DMS79 (cell line): ENCODE measurements around the gene DBNDD1.
"Not testable (repeated sequence)": the region's sequence is repeated elsewhere in the genome, so short reads cannot be mapped to it uniquely, and the experiment has no call there.

Source experiments
- DNase-seq: peaks from one replicate; lab custom pipeline; 2025; lab: John Stamatoyannopoulos, UW

Gene DBNDD1, protein sequence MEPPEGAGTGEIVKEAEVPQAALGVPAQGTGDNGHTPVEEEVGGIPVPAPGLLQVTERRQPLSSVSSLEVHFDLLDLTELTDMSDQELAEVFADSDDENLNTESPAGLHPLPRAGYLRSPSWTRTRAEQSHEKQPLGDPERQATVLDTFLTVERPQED

DNA sequence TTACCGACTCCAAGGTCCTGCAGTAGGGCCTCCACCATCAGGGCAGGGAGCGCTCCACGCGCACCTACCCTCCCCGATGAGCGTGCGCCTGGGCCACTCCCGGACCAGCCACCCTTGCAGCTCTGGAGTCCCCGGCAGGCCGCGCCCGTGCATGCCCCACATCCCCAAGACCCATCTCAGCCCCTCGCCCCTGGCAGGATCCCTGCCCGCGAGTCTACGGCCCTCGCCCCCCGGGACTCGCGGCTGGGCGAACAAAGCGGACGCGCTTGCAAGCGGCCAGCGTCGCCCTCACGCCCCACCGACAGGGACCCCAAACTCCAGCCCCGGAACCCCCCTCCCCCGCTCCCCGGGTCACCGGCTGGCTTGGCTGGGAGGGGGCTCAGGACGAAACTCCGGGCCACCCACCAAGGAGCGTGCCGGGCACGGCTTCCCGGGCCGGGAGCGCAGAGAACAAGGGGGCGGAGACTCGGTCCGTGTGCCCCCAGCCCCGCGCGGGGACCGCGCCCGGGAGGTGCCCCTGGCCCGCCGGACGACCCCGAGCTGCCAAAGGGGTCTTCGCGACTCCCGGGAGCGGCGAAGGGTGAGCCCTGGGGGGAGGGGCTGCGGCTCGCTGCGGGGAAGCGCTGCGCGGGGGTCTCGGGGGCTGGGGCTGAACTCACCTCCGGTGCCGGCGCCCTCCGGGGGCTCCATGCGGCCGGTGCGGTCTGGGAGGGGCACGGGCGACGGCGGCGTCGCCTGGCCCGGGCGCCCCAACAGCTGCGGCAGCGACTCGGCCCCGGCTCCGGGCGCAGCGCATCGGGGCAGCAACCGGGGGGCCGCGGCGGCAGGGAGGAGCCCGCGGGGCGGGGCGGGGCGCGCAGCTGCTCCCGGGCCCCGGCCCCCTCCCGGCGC is at the start of gene DBNDD1:
Gene DBNDD1 (minus strand): TSS at position 805 of the 891 bp plus-strand sequence. CDS start 115 bp downstream, at position 690.
- DNase-seq, result no peak

DNA sequence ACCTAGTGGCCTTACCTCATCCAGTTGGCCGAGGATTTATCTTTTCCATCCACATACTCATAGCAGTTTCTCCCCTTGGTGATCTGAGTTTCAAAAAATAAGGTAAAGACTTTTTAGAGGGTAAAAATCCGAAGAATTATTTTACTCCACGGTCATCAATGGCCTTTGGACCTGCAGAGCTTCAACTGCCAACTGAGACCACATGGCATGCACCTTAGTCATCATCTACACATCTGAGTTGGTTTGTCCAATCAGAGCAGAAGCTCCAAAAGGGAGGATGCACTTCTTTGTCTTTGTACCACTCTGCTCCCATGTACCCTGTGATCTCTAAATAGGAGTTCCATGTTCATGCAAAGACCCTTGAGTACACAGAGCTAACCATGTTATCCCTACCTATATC is 42.2 kb upstream of the DBNDD1 start:
- DNase-seq, result no peak

DNA sequence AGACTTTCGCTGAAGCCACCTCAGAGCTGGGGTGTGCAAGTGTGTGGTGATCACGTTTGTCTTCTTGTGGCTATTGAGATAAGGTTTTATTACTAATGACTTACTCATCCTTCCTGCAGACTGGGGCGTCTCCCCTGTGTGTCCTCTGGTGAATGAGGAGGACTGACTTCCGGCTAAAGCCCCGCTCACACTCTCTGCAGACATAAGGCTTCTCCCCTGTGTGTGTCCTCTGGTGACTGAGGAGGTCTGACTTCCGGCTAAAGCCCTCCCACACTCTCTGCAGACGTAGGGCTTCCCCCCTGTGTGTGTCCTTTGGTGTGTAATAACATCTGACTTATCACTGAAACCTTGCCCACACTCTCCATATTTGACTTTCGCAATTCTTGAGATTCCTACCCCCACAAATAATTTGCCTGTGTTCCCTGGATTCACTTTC is 38.5 kb upstream of the DBNDD1 start:
- DNase-seq, result no peak

DNA sequence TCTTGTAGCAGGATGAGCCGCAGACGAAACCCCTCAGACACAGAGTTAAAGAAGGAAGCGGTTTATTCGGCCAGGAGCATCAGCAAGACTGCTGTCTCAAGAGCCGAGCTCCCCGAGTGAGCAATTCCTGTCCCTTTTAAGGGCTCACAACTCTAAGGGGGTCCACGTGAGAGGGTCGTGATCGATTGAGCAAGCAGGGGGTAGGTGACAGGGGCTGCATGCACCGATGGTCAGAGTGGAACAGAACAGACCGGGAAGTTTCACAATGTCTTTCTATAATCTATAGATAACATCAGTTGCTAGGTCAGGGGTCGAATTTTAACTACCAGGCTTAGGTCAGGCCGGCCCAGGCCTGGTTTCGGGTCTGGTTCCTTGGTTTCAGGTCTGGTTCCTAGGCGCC is 37.3 kb upstream of the DBNDD1 start:
- not testable (repeated sequence) for DNase-seq

DNA sequence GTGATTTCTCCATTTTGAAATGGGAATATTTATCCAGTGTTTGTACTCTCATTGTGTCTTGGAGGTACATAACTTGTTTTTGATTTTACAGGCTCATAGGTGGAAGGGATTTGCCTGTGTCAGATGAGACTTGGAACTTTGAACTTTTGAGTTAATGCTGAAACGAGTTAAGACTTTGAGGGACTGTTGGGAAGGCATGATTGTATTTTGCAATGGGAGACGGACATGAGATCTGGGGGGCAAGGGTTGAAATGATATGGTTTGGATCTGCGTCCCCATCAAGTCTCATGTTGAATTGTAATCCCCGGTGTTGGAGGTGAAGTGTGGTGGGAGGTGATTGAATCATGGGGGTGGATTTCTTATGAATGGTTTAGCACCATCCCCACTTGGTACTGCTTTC is 36.1 kb upstream of the DBNDD1 start:
- DNase-seq, result no peak

DNA sequence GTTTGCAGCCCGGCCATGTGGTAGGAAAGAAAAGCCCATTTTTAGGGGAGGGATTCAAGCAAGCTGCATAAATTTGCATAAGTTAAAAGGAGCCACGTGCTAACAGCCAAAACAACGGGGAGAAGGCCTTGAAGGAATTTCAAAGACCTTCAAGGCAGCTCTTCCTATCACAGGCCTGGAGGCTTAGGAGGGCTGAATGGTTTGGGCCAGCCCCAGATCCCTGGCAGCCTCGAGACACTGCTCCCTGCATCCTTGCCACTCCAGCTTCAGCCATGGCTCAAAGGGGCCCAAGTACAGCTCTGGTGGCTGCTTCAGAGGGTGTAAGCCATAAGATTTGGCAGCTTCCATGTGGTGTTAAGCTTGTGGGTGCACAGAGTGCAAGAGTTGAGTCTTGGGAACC is 35.3 kb upstream of the DBNDD1 start:
- DNase-seq, result no peak

DNA sequence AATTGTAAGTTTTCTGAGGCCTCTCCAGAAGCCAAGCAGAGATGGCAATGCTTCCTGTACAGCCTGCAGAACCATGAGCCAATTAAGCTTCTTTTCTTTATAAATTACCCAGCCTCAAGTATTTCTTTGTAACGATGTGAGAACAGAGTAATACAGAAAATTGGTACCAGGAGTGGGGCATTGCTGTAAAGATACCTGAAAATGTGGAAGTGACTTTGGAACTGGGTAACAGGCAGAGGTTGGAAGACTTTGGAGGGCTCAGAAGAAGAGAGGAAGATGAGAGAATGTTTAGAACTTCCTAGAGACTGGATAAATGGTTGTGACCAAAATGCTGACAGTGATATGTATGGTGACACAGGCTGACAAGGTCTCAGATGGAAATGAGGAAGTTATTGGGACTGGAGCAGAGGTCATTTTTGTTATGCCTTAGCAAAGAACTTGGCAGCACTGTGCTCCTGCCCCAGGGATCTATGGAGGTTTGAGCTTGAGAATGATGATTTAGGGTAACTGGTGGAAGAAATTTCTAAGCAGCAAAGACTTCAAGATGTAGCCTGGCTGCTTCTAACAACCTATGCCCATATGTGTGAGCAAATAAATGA is 34.7 kb upstream of the DBNDD1 start:
- no peak for DNase-seq

DNA sequence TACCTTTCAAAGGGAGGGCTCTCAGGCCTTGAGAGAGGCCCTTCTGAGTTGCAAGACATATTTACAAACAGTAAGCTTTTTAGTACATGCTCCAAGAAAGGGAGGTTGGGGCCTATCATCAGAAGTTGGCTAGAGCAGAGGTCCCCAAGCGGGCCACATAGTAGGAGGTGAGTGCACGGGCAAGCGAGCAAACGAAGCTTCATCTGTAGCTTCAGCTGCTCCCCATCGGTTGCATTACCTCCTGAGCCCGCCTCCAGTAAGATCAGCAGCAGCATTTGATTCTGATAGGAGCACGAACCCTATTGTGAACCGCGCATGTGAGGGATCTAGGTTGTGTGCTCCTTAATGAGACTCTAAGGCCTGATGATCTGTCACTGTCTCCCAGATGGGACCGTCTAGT is 31.7 kb upstream of the DBNDD1 start:
- no peak for DNase-seq

DNA sequence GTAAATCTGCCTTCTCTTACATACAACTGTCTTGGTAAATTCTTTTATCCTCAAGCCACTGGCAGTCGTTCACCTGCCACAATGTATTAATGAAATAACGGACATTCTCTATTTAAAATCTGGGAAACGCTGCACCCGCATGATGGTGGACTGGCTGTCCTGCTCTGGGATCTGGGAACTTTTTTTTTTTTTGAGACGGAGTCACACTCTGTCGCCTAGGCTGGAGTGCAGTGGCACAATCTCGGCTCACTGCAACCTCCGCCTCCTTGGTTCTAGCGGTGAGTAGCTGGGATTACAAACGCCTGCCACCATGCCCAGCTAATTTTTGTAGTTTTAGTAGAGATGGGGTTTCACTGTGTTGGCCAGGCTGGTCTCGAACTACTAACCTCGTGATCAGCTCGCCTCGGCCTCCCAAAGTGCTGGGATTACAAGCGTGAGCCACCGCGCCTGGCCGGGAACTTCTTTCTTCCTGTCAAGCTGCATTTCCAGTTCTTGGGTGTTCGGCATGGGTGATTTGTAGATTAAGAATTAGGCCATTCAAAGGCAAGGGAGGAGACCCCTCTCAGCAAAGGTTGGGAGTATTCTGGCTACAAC is 29.6 kb upstream of the DBNDD1 start:
- no peak for DNase-seq

DNA sequence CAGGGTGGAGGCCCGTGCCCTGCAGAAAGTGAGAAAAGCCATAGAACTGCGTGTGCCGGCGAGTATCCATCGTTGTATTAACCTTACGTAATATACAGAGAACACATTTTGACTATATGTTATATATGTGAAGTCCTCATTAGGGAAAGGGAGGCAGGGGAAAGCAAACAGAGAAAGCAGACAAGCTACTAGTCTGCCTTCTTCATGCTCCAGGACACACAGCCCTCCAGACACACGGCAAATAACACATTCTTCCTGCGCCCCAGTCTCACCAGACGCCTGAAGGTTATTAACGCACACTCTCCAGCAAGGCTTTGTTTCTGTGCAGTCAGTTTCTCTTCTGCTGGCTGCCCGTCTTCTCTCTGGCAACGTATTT is 29.1 kb upstream of the DBNDD1 start:
- DNase-seq, result no peak

DNA sequence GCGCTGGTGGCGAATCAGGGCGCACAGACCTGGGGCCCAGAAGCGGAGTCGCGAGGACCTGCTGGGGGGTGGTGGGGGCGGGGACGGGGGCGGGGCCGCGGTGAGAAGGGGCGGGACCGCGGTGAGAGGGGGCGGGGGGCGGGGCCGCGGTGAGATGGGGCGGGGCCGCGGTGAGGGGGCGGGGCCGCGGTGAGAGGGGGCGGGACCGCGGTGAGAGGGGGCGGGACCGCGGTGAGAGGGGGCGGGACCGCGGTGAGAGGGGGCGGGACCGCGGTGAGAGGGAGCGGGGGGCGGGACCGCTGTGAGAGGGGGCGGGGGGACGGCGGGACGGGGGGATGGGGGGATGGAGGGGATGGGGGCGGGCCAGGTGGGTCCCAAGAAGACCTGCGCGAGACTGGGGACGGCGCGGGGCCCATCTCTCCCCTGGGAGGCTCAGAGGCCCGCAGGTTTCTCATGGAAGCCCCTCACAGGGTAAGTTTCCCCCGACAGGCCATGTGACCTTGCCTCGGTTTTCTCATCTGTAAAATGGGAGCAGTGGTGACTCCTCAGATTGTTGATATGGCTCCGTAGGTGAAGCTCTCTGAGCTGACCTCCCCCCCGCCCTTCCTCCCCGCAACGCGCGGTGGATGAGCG is 28.6 kb upstream of the DBNDD1 start:
- no peak for DNase-seq

DNA sequence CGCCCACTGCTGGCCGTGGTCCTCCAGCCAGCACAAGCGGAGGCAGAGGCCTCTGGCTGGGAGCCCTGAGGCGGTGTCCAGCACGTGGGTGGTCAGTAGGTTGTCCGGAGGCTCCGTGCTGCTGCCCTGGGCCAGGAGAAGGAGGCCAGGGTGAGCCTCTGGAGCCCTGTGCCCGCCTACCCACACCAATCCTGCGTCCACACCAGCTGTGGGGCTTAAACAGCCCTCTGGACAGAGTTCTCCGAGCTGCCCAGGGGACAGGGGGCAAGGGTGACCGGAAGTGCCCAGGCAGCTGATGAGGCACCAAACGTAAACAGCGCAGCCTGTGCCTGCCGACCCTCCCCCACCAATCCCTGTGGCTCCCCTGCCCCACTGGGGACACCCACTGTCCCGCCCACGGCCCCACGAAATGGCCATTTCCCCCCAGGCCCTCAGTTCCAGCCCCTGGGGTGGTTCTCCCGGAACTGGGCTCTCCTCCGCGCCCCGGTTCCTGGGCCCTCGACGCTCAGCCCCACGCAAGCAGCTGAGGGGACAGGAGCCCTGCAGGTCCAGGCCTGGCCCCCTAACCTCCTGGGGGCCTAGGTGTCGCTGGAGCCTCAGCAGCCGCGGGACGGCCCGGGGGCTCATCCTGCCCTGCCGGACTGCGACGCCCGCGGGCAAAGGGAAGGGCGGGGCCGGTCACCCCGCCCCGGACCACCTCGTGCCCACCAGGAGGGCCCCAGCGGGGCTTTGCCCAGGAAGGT is 27.9 kb upstream of the DBNDD1 start:
- DNase-seq, result no peak

DNA sequence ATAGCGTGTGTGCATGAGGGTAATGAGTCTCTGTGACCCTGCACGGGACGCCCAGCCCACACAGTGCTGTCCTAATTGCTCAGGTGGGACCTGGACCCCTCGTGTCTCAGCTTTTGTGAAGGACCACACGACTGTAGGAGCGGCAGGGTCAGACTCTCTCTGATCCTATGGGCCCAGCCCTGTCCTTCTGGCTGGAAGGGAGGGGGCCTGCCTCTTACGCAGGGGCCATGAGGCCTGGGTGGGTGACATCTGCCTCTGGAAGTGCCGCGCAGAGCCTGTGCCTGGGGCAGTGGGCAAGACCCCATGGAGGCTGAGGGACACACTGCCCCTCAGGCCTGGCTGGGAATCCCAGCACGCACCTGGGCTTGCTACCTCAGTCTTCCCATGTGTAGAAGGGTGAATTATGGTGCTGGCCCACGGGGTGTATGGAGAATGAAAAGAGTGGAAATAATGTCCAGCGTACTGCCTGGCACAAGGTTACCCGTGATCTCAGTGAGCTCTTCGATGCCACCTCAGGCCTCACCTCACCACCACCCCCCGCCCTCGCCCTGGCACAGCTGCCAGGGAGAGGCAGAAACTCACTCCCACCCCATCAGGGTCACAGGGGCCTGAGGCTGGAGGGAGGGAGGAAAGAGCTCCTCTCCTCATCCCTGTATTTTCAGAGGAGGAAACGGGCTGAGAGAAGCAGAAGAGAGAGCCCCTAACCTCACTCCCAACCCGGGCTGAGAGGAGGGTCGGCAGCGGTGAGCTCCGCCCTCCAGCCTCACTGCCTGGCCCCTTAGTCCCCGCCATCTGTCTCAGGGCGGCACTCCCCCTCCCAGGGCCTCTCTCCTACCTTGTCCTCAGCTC is 27.1 kb upstream of the DBNDD1 start:
- peak; percentile 1 for DNase-seq

DNA sequence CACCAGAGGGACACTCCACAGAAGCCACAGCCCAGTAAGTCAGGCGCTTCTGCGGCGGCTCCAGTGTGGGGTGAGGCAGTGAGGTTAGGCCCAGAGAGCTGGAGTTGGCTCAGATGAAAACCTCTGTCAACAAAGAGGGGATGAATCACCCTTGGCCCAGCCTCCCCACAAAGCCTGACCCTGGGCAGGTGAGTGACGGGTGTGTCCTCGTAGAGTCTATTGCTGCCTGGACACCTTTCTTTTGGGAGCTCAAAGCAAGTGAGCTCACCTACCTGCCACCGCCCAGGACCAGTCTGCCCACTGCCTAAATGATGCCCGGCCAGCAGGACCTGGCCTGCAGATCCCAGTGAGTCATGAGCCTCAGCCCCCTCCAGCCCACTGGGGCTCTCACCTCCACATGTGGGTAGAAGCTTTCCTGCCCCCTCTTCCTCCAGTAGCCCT is 24.9 kb upstream of the DBNDD1 start:
- DNase-seq, result no peak

DNA sequence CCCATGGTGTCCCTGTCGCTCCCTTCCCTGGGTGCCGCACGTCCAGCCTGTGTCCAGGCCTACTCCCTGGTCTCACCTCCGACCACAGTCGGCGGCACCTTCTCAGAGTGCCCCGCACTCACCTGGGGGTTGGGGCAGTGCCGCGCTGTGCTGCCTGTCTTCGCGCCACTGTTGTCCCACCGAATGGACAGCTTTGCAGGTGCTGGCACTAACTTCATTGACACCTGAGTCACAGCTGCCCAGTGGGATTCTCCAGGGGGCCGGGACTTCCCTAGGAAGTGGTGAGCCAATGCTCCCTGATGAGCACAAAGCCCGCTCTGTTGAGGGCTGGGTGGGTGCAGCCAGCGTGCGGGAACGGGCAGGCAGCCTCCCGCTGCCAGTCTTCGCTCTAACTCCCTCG is 24.3 kb upstream of the DBNDD1 start:
- DNase-seq, result no peak

DNA sequence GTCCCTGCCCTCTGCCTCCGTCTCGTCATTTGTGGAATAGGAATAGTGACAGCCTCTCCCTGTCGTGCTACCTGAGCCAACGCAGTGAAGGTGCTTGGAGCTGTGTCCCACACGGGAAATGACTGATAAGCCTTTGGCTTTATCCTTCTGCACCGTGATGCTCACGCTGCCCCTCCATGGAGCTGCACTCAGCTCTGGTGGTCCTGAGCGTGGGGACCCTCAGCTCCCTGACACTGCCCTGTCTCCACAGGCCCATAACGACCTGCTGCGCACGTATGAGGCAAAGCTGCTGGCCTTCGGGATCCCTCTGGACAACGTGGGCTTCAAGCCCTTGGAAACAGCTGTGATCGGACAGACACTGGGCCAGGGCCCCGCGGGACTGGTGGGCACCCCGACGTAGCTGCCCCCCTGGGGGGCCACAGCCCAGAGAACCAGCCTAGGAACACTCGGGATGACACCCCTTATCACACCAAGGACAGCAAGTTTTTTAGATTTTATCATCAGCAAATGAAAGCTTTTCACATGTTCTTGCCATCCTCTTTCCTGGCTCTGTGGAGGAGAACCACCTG is 23.8 kb upstream of the DBNDD1 start:
- no peak for DNase-seq

DNA sequence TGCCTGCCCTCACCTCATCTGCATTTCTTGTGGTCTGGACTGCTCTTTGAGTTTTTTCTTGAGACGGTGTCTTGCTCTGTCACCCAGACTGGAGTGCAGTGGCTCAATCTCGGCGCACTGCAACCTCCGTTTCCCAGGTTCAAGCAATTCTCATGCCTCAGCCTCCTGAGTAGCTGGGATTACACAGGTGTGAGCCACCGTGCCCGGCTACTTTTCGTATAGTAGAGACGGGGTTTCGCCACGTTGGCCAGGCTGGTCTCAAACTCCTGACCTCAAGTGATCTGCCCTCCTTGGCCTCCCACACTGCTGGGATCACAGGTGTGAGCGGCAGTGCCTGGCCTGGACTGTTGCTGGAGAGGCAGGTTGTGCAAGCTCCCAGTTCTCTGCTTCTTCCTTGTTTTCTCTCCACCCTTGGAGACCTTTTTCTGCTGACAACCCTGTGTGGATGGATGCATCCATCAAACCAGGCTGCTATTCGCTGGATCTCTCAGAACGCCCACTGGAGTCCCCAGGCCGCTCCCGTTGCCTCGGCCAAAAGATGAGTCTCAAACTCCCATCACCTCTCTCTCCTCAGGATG is 22.7 kb upstream of the DBNDD1 start:
- DNase-seq, result no peak

DNA sequence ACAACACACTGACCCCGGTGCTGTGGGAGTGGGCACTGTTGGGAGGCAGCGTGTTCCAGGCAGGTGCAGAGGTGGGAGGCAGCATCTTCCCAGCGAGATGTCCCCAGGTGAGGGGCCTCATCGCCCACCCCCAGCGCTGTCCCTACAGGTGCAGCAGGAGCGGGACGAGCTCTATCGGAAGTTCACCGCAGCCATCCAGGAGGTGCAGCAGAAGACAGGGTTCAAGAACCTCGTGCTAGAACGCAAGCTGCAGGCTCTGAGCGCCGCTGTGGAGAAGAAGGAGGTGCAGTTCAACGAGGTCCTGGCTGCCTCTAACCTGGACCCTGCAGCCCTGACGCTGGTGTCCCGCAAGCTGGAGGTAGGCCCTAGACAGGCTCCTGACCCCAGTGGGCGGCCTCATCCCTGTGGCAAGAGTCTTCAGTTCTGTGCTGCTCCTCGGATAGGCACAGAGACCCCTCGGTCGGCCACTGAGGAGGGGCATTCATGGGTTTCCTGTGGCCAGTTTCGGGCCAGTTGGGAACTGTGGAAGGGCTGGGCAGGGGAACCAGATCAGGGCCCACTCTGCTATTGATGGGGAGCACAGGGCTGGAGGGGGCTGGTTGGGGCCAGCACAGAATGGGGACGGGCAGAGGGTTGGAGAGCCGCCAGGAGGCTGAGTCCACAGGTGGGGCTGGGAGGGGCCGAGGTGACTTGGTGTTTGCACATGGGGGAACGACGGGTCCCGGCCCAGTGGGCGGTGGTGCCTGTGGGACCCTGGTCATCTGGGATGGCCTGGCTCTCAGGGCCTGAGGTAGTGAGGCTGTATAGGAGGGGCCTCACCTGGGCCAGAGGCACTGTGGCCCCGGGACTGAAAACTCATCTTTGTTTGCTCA is 21.1 kb upstream of the DBNDD1 start:
- no peak for DNase-seq

DNA sequence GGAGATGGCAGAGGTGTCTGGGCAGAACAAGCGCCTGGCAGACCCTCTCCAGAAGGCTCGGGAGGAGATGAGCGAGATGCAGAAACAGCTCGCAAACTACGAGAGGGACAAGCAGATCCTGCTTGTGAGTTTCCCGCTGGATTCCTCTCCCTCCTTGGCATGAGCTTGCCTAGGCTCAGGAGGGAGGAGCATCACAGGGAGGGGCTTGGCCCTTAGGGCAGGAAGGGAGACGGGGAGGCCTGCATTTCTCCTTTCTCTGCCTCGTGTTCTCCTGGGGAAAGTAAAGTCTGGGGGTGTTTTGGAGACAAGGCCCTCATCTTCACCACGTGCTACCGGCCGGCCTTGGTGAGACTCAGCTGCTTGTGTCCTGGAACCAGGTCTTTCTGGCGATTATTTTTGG is 18.0 kb upstream of the DBNDD1 start:
- no peak for DNase-seq
